Activated T-cell treated with anti-CD3 and anti-CD28 coated beads for 1 hour (primary cell): ENCODE measurements around the gene YARS2.

Experiments used
- DNase-seq: peaks from one replicate; pipeline ENCODE4 v3.0.0-alpha.2; 2020; ENCODE audit warnings: low read depth

YARS2 gene

GRCh38 chr12:32755654-32756475, at the start of gene YARS2:
Gene YARS2 (minus strand): TSS chr12:32755897. CDS start chr12:32755874, 23 bp downstream.
- DNase-seq: peak; percentile 80

- DNase-seq: no peak
Measured at GRCh38 chr12:32804301-32804700, 48.6 kb upstream of the YARS2 start.

DNA sequence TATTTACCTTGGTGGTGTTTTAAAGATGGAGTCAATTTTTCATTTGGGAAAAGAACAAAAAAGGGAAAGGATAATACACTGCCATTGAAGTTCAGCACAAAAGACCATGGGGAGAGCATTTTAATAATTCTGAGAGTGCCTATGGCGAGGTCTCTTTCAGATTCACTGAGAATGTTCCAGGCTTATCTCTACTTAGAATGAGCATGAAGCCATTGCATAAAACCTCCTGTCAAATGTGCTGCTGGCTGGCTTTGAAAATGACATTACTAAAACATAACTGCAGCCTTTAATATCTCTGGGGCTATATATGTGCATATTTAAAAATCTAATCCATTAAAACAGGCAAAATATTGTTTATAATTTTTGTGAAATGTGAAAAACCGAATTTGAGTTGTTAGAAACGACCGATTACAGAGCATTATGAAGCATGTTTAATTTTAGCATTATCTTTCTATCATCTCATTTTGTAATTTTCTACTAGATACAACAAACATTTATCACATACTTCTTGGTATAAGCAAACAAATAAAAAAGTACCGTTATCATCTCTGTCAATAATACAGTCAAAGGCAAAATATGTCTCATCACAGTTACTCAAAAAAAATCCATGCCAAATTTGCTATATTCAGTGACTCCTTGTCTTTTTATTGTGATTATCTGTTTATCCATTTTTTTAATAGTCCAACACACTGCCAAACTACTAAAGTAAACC, 45.7 kb upstream of the YARS2 start:
- no peak for DNase-seq

DNA sequence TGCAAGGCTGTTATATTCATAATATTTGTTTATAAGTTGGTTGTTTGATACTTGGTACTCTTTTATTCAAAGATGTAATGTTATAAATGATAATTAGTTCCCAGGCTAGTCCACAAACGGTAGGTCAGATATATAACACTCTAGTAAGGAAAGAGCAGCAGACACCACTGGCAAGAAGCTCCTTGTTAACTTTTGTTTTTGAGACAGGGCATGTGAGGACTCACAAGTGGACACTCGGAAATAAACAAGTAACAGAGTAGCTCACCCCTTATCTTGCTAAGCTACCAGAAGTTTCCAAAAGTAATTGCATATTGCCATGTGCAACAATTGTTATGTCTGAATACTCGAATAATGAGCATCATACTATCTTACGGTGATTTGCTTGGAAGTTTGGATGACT, 38.6 kb upstream of the YARS2 start:
- DNase-seq: no peak

DNA sequence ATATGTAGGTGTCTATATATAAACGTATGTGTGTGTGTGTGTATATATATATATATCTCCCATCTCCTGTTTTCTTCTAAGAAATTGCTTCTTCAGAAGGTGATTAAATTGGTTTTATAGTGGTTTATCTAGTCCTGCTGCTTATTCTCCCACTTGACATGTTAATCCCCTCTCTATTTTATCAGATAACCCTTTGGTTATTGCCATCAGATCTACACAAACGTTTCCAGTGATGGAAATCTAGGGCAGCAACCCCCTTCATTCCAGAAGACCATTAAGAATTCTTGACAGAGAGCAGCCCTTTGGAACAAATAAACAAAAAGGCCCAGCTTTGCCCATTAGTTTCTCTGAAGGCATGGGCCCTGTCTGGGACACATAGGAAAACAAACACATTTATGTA, 34.2 kb upstream of the YARS2 start:
- DNase-seq: no peak

GRCh38 chr12:32789446-32789845, 33.7 kb upstream of the YARS2 start:
- no peak for DNase-seq

GRCh38 chr12:32788405-32788804, 32.7 kb upstream of the YARS2 start:
- DNase-seq: no peak

DNA sequence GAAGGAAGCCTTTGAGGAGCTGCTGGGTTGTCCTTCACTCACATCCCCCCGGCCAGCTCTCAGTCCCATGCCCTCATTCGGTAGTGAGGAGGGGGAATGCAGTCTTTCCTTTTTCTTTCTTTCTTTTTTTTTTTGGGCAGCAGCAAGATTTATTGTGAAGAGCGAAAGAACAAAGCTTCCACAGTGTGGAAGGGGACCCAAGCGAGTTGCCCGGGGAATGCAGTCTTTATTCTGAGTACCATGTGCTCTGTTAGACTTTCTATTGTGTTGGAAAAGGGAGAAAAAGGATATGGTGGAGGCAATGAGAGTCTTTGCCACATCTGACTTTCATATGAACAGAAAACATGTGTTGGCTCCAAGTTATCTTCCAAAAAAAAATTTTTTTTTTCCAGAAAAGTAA, 29.9 kb upstream of the YARS2 start:
- DNase-seq: no peak

GRCh38 chr12:32783029-32783428, 27.3 kb upstream of the YARS2 start:
- DNase-seq: no peak

GRCh38 chr12:32780071-32780470, 24.4 kb upstream of the YARS2 start:
- DNase-seq: no peak

GRCh38 chr12:32777691-32778175, 22.0 kb upstream of the YARS2 start:
- DNase-seq: no peak

DNA sequence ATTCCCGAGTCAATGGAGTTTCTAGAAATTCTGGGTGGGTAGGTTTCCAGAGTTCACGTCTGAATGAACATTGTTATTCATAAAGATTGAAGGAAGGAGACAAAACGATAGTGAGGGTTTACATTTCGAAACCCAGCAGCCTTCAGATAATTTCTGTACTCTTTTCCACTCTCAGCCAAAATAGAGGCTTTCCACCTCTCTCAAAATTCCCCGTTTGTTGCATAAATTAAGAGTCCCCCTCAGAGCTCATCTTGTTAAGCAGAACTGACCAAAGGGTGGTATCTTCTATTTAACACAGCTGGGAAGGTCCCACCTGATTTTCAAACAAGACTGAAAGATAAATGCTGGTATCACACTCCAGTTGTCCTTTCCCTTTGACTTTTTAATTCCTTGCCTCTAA, 21.5 kb upstream of the YARS2 start:
- DNase-seq: no peak

GRCh38 chr12:32776258-32776657, 20.6 kb upstream of the YARS2 start:
- DNase-seq: no peak

GRCh38 chr12:32773691-32774090, 18.0 kb upstream of the YARS2 start:
- no peak for DNase-seq

DNA sequence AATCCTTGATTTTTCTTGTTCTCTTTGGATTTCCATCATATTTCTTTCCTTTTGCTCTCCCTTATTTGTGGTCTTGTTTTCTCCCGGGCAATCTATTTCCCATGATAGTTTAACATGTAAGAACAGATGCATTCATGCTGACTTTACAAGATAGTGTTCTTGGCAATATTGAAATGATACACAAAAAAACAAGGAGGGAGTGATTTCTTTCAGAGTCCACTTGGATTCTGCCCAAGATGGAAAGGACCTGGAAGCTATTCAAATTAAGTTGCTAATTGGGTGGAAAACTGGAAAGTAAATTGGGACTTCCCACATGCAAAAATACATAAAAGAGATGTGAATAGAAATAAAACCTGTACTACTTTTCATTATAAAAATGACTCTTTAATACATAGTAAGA, 14.4 kb upstream of the YARS2 start:
- DNase-seq: no peak

DNA sequence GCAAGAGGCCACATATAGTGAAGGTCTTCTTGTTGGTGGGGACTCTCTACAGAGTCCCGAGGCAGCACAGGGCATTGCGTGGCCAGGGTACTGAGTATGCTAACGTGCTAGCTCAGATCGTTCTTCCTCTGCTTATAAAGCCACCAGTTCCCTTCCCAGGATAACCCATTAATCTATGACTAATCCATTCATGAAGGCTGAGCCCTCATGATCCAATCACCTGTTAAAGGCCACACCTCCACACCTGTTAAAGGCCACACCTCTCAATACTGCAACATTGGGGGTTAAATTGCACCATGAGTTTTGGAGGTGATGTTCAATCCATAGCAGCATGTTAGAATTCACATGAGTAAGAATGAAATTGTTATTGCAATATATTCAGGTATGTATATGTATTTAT, 12.8 kb upstream of the YARS2 start:
- DNase-seq: no peak

GRCh38 chr12:32765906-32766305, 10.2 kb upstream of the YARS2 start:
- no peak for DNase-seq

GRCh38 chr12:32761716-32762115, 6.0 kb upstream of the YARS2 start:
- no peak for DNase-seq

GRCh38 chr12:32757157-32757556, 1.5 kb upstream of the YARS2 start:
- DNase-seq: no peak

GRCh38 chr12:32756476-32757066, 874 bp upstream of the YARS2 start:
- DNase-seq: no peak

DNA sequence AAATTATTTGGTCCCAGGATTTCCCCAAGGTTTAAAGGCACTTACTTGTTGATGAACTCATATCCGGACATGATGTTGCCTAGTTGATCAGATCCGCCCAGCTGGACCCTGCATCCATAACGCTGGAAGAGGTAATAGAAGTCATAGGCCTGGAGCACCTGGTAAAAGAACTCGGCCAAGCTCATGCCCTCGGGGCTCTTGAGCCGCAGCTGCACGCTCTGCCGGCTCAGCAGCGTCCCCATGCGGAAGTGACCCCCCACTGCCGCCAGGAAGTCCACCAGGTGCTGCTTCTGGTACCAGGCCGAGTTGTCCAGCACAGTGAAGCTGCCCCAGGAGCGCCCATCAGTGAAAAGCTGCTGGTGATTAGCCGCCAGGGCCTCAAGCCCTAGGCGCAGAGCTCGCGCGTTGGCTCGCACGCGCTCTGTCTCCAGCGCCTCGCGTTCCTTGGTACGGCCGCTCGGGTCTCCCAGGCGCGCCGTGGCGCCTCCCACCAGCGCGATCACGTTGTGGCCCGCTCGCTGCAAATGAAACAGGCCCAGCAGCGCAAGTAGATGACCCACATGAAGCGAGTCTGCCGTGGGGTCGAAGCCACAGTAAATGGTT, 545 bp downstream of the YARS2 start:
- DNase-seq: peak; percentile 39

DNA sequence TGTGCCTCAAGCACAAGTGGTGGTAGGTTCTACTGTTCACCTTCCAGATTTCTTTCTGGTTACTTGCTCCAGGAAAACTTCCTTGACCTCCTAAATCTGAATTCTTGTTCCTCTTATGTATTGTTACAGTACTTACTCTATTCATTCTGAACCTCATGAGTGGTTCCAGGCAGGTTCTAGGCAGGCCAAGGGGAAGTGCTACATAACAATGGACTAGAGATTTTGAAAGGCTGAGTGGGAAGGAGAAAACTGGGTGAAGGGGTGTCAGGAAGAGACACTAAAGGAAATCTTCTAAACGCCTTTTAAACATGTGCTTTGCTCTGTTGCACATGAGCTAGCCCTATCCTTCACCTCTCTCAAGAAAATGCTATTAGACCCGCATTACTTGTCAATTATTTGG, 1.6 kb downstream of the YARS2 start:
- DNase-seq: no peak

DNA sequence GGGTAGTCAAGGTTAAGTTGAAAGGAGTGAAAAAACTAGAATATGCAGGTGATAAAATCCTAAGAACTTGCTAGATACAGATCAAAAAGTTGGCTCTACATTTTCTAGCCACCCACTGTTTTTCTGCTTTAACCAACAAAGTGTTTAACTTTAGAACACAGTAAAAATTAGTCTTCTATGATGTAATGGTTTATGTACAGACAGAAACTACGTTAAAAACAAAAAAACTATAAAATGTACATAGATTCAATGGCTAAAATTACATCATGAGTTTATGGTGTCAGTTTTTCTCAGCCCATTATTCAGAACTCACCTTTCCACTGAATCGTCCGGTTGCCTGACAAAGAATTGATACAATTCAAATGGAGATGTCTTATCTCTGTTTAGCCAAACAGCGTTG, 2.1 kb downstream of the YARS2 start:
- DNase-seq: no peak
